D721Med (cell line): ENCODE data around the gene HS2ST1.

ENCODE experiments used
- DNase-seq: peaks from one replicate; pipeline ENCODE4 v3.0.0; 2011; ENCODE audit warnings: low spot score; ENCODE audit not compliant: insufficient read length
- FAIRE-seq: peaks from 2 replicates; lab custom pipeline; 2011; peaks lifted over from hg19 to GRCh38; lab: Jason Lieb, UNC
- CTCF ChIP-seq: IDR thresholded peaks from 2 replicates; pipeline ENCODE4 v1.5.1; 2012; ENCODE audit warnings: mild to moderate bottlenecking, control low read depth; ENCODE audit not compliant: insufficient read depth; ENCODE audit errors: missing control alignments

HS2ST1 gene

DNA sequence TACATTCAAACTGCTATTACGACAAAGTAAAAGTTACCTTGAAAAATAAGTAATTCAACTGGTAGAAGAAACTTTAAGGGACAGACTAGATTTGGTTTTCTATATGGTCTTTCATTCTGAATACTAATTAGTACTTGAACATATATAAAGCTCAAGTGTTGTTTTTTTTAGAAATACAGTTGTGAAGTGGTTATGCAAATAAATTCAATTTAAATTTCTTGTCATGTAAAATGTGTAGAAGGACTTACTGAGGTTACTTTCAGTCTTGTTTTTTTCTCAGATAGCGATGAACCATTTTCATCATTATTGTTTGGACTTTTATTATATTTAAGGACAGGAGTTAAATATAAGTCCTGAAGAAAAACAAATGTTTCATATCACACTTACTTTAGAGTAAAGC lies 24.4 kb downstream of the HS2ST1 start:
- TF ChIP-seq CTCF = no peak
- DNase-seq (no peak), FAIRE-seq (no peak)

- TF ChIP-seq CTCF = no peak
- FAIRE-seq (no peak), DNase-seq (no peak)
These were observed 25.0 kb downstream of the HS2ST1 start for GRCh38 chr1:86939406-86939805.

DNA sequence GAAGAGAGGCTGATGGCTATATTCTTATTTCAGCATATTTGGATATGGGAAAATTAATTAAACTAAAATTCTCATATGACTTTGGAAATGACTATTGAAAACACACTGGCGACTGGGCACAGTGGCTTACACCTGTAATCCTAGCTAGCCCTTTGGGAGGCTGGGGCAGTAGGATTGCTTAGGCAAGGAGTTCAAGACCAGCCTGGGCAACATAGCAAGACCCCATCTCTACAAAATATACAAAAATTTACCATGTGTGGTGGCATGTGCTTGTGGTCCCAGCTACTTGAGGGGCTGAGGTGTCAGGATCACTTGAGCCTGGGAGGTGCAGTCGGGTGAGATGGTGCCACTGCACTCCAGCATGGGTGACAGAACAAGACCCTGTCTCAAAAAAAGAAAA lies 26.2 kb downstream of the HS2ST1 start:
- no peak for DNase-seq
- no peak for TF ChIP-seq CTCF
- FAIRE-seq = no peak

DNA sequence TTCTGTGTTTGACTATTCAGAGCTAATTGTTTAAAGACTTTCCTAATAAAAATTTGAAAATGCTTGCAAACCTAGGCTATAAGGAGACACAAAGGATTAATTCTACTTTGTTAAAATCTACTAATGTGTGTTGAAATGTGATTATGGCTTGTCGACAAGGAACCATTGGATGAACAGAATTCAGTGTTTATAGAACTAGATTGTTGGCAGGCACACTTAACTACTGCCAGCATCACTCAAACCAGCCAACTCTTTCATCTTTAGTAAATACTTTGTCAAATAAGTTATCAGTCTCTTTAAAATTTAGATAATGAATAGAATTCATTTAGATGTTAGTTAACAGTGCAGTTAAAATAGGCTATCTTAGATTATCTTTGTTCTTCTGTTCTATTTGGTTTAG lies 27.6 kb downstream of the HS2ST1 start:
- no peak for TF ChIP-seq CTCF
- DNase-seq (no peak), FAIRE-seq (no peak)

DNA sequence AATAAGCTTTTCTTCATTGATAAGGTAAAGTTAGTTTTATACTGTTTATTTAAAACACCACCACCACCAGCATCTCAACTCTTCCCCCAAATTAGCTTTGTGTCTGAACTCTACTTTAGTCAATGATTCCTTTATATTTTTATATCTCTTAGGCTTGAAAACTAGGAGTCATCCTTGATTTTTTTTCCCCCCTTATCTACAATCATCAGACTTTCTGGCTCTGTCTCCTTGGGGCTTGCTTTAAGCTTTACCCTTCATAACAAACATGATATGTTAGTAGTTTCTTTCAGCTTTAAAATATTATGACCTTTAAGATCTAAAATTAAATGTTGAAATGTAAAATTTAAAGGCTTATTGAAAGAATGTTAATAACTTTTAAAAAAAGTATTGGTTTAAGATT lies 28.3 kb downstream of the HS2ST1 start:
- FAIRE-seq (no peak), DNase-seq (no peak)
- no peak for TF ChIP-seq CTCF

GRCh38 chr1:86948212-86948611 lies 33.8 kb downstream of the HS2ST1 start:
- FAIRE-seq = no peak
- no peak for TF ChIP-seq CTCF
- DNase-seq = no peak

- DNase-seq (no peak), FAIRE-seq (no peak)
- no peak for TF ChIP-seq CTCF
These were observed 36.4 kb downstream of the HS2ST1 start for GRCh38 chr1:86950712-86951419.
